Measurements from ENCODE around the gene OR6C65. TPM values are rescaled to one million over a fixed set of nuclear protein-coding genes. Genes with fewer than 3 reads are reported as not detected.

The OR6C65 gene
- total RNA-seq, 4 donors from 2014 or later, result not detected

GRCh38 chr12:55443776-55444175 is 43.4 kb downstream of the OR6C65 start, which contains the start of gene OR6C2:
Gene OR6C2 (plus strand): TSS chr12:55444076. CDS start chr12:55452214, 8,138 bp downstream.
- no peak for TF ChIP-seq CTCF (IDR thresholded peaks at IDR 0.05)
- DNase-seq, result no peak
- no peaks in the 10 kb centered on the region for H3K4me1 ChIP-seq
- no peaks in the 10 kb centered on the region for H3K9me3 ChIP-seq
- intact Hi-C loops (cut with DNase I; ENCODE audit: low total_unique reads), result no loop called here
- no peak within 1 kb of the TSS for H3K4me3 ChIP-seq
- H3K36me3 ChIP-seq, result no peaks in the 10 kb centered on the region
- no peak within 1 kb of the TSS for H3K27ac ChIP-seq
- no peaks in the 10 kb centered on the region for H3K27me3 ChIP-seq

- no peaks in the 10 kb centered on the region for H3K4me1 ChIP-seq
- H3K27ac ChIP-seq, result no peak overlapping the region
- no peaks in the 10 kb centered on the region for H3K9me3 ChIP-seq
- no peak for DNase-seq
- no peak overlapping the region for H3K4me3 ChIP-seq
- no peaks in the 10 kb centered on the region for H3K27me3 ChIP-seq
- TF ChIP-seq CTCF (IDR thresholded peaks at IDR 0.05) (no peak), POLR2A (IDR thresholded peaks at IDR 0.05) (no peak)
- no peaks in the 10 kb centered on the region for H3K36me3 ChIP-seq
- intact Hi-C loops (cut with DNase I; ENCODE audit: low total_unique reads), result no loop called here
Observed at GRCh38 chr12:55445357-55445756, 45.0 kb downstream of the OR6C65 start.

- Histone ChIP-seq H3K36me3 (no peaks in the 10 kb centered on the region), H3K27me3 (no peaks in the 10 kb centered on the region), H3K4me1 (no peaks in the 10 kb centered on the region), H3K4me3 (no peak overlapping the region), H3K9me3 (no peaks in the 10 kb centered on the region), H3K27ac (no peak overlapping the region)
- no peak for DNase-seq
- intact Hi-C loops (cut with DNase I; ENCODE audit: low total_unique reads), result no loop called here
- no peak for TF ChIP-seq POLR2A (IDR thresholded peaks at IDR 0.05)
Observed at GRCh38 chr12:55446326-55446725, 46.0 kb downstream of the OR6C65 start.

GRCh38 chr12:55448825-55449224 is 48.5 kb downstream of the OR6C65 start:
- no peaks in the 10 kb centered on the region for H3K9me3 ChIP-seq
- H3K4me3 ChIP-seq, result no peak overlapping the region
- no peak for DNase-seq
- no peaks in the 10 kb centered on the region for H3K36me3 ChIP-seq
- intact Hi-C loops (cut with DNase I; ENCODE audit: low total_unique reads), result no loop called here
- TF ChIP-seq CTCF (IDR thresholded peaks at IDR 0.05) (no peak), POLR2A (IDR thresholded peaks at IDR 0.05) (no peak)
- no peaks in the 10 kb centered on the region for H3K4me1 ChIP-seq
- no peaks in the 10 kb centered on the region for H3K27me3 ChIP-seq
- H3K27ac ChIP-seq, result no peak overlapping the region

Other genes starting within 250 kb of the OR6C65 start
- not detected for gene OR10A7, start 179.5 kb upstream of the OR6C65 start, total RNA-seq
- gene OR6C74, start 155.9 kb upstream of the OR6C65 start, total RNA-seq, result not detected
- not detected for gene OR6C6, start 104.0 kb upstream of the OR6C65 start, total RNA-seq
- gene OR6C1, start 86.2 kb upstream of the OR6C65 start, total RNA-seq, result not detected
- not detected for gene OR6C3, start 69.8 kb upstream of the OR6C65 start, total RNA-seq
- not detected for gene OR6C75, start 37.6 kb upstream of the OR6C65 start, total RNA-seq
- gene OR6C76, start 25.7 kb downstream of the OR6C65 start, total RNA-seq, result not detected
- gene OR6C2, start 43.5 kb downstream of the OR6C65 start, total RNA-seq, result not detected
- gene OR6C70, start 69.6 kb downstream of the OR6C65 start, total RNA-seq, result not detected
- gene OR6C68, start 91.8 kb downstream of the OR6C65 start, total RNA-seq, result not detected
- gene OR6C4, start 149.1 kb downstream of the OR6C65 start, total RNA-seq, result not detected
- not detected for gene OR2AP1, start 171.9 kb downstream of the OR6C65 start, total RNA-seq
- not detected for gene OR10P1, start 236.4 kb downstream of the OR6C65 start, total RNA-seq

Measured in uterus (tissue), 4 donors.